ENCODE results near the gene ZNF212. TPM values are rescaled to one million over a fixed set of nuclear protein-coding genes. Genes with fewer than 3 reads are reported as not detected.

ZNF212 gene
- total and polyA plus RNA-seq, 9 of the 15 experiments (the other 6 are each of a cell fraction or from before 2014, with no cell fraction given), result 1.8 to 21.4 (median 7.2) TPM

DNA sequence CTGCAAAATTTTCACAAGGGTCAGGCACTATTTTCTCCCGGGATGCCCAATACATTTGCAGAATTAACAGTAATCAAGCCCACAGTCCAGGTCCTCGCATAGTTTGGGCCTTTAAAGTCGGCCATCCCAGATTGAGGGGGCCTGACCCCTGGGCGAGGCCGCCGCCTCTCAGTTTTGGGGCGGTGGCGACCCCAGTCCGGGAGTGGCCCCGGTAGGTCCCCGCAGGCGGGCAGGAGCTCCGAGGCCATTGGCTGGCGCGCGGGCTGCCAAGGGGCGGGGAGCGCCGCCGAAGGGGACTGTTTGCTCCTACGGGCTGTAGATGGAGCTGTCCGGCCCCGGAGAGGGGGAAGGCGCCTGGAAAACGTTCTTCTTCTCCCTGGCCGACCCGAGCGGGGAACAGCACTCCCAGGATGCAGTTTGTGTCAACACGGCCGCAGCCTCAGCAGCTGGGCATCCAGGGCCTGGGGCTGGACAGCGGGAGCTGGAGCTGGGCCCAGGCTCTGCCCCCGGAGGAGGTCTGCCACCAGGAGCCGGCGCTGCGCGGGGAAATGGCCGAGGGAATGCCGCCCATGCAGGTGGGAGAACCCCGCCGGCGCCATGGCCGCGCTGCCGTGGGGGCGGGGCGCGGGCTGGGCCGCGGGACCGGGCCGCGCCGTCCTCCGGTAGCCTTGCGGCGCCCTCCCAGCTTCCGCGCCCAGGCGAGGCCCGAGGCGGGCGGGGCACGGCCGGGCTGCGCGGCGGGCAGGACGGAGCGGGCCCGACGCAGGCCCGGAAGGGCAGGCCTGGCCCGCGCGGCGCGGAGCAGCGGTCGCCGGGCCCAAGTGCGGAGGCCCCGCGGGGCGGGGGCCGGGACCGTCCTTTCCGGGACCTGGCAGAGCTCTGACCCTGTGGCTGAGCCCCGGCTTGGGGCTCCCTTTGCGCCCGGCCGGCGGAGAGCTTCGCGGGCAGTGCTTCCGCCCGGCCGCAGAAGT lies 44.0 kb upstream of the ZNF212 start, which contains the start of gene ZNF282 (continued):
- TF ChIP-seq, protein P1, sequence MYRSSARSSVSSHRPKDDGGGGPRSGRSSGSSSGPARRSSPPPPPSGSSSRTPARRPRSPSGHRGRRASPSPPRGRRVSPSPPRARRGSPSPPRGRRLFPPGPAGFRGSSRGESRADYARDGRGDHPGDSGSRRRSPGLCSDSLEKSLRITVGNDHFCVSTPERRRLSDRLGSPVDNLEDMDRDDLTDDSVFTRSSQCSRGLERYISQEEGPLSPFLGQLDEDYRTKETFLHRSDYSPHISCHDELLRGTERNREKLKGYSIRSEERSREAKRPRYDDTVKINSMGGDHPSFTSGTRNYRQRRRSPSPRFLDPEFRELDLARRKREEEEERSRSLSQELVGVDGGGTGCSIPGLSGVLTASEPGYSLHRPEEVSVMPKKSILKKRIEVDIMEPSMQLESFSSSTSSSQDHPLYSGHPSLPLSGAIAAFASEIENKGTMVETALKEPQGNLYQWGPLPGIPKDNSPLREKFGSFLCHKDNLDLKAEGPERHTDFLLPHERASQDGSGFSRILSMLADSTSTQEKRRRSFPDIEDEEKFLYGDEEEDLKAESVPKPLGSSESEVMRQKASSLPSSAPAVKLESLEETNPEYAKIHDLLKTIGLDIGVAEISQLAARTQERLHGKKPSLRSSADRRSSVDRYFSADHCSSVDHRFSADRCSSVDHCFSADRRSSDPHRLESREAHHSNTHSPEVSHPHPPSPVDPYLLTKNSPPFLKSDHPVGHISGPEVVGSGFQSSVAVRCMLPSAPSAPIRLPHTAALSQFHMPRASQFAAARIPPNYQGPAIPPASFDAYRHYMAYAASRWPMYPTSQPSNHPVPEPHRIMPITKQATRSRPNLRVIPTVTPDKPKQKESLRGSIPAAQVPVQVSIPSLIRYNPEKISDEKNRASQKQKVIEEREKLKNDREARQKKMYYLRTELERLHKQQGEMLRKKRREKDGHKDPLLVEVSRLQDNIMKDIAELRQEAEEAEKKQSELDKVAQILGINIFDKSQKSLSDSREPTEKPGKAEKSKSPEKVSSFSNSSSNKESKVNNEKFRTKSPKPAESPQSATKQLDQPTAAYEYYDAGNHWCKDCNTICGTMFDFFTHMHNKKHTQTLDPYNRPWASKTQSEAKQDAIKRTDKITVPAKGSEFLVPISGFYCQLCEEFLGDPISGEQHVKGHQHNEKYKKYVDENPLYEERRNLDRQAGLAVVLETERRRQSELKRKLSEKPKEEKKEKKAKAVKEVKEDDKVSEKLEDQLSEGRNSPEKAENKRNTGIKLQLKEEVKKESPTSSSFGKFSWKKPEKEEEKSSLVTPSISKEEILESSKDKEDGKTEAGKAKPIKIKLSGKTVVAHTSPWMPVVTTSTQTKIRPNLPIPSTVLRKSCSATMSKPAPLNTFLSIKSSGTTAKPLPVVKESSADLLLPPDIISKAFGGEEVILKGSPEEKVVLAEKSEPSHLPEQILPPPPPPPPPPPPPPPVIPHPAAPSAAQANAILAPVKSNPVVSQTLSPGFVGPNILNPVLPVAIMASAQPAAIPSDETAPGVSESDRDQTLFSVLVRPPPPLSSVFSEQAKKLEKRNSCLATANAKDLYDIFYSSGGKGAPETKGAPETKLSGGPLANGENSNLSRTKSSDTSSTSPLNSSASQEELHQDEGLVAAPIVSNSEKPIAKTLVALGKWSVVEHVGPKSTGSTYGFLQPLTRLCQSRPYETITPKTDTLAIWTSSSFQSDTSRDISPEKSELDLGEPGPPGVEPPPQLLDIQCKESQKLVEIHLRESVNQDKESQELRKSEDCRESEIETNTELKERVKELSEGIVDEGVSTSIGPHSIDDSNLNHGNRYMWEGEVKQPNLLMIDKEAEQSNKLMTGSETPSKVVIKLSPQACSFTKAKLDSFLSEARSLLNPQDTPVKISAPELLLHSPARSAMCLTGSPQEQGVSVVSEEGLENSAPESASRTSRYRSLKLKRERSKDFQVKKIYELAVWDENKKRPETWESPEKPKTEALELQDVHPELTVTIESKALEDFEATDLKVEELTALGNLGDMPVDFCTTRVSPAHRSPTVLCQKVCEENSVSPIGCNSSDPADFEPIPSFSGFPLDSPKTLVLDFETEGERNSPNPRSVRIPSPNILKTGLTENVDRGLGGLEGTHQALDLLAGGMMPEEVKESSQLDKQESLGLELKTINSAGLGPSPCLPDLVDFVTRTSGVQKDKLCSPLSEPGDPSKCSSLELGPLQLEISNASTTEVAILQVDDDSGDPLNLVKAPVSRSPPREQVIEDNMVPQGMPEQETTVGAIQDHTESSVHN (IDR thresholded peaks at IDR 0.05; ENCODE audit: borderline replicate concordance in 1 of 2, low read depth in 1 of 2), result no peak
- TF ChIP-seq ARID1B (IDR thresholded peaks at IDR 0.05) (peak; percentile 46), TSC22D4 (tag; IDR thresholded peaks at IDR 0.05) (no peak), CTBP1 (IDR thresholded peaks at IDR 0.05; ENCODE audit: borderline replicate concordance) (peak; percentile 95), ZNF79 (CRISPR knock-in tag; IDR thresholded peaks at IDR 0.05; ENCODE audit: low read depth) (no peak), NEUROD1 (IDR thresholded peaks at IDR 0.05; ENCODE audit: borderline replicate concordance, low read depth, low read length, partially characterized antibody) (peak; percentile 82), PHF20 (IDR thresholded peaks at IDR 0.05; ENCODE audit: partially characterized antibody) (peak; percentile 75), ZNF444 (CRISPR knock-in tag; IDR thresholded peaks at IDR 0.05) (no peak), SRSF7 (optimal IDR thresholded peaks at IDR 0.05; ENCODE audit: low read depth, low read length) (no peak), KLF16 (IDR thresholded peaks at IDR 0.05) (no peak), ZKSCAN1 (IDR thresholded peaks at IDR 0.05; ENCODE audit: low read depth, low read length) (peak; percentile 35; the same call in 1 of the 2 replicates), NFRKB (IDR thresholded peaks at IDR 0.05; ENCODE audit: low read depth) (peak; percentile 72; the same call in 1 of the 2 replicates), DDX20 (tag; IDR thresholded peaks at IDR 0.05; ENCODE audit: low read depth) (no peak), CXXC5 (CRISPR knock-in tag; IDR thresholded peaks at IDR 0.05) (peak; percentile 85)
- TF ChIP-seq, protein P2, sequence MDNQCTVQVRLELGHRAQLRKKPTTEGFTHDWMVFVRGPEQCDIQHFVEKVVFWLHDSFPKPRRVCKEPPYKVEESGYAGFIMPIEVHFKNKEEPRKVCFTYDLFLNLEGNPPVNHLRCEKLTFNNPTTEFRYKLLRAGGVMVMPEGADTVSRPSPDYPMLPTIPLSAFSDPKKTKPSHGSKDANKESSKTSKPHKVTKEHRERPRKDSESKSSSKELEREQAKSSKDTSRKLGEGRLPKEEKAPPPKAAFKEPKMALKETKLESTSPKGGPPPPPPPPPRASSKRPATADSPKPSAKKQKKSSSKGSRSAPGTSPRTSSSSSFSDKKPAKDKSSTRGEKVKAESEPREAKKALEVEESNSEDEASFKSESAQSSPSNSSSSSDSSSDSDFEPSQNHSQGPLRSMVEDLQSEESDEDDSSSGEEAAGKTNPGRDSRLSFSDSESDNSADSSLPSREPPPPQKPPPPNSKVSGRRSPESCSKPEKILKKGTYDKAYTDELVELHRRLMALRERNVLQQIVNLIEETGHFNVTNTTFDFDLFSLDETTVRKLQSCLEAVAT (IDR thresholded peaks at IDR 0.05), result no peak
- TF ChIP-seq, protein P3, sequence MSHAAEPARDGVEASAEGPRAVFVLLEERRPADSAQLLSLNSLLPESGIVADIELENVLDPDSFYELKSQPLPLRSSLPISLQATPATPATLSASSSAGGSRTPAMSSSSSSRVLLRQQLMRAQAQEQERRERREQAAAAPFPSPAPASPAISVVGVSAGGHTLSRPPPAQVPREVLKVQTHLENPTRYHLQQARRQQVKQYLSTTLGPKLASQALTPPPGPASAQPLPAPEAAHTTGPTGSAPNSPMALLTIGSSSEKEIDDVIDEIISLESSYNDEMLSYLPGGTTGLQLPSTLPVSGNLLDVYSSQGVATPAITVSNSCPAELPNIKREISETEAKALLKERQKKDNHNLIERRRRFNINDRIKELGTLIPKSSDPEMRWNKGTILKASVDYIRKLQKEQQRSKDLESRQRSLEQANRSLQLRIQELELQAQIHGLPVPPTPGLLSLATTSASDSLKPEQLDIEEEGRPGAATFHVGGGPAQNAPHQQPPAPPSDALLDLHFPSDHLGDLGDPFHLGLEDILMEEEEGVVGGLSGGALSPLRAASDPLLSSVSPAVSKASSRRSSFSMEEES (CRISPR knock-in tag; IDR thresholded peaks at IDR 0.05), result no peak

Data from K562 (cell line).